DOHH2 (cell line): Measurements from ENCODE around the gene OR1J4.

ENCODE experiments used
- EZH2phosphoT487 ChIP-seq: fragments of 200-600 bp; sonication (generic); IDR thresholded peaks from 2 replicates; pipeline ENCODE4 v1.6.1; 2017; ENCODE audit warnings: borderline replicate concordance, mild to moderate bottlenecking, antibody characterized with exemption, low read length, moderate library complexity, mixed read lengths
- TF ChIP-seq, protein P1 (sequence below): fragments of 200-600 bp; sonication (generic); IDR thresholded peaks from one replicate; pipeline ENCODE4 v1.5.1; 2014; ENCODE audit warnings: antibody characterized with exemption, mild to moderate bottlenecking, low read depth, low read length; ENCODE audit not compliant: poor library complexity, severe bottlenecking

DNA sequence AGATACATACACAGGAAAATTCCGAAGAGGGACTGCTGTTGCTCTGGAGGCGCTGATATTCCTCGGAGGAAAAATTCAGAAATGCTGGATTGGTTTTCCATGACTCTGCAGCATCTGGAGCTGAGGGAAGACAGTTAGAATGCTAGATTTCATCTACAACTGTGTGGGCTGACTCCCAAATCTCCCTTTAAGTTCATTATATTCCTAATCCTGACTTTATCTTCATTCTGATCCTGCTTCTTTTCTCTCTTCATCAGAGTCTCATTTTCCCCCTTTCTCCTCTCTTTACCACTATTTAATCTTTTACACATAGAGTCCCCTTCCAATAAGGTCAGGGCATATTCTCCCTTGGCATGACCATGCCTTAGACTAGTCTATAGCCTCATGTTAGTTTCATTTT is 8.3 kb downstream of the OR1J4 start, which contains the start of gene OR1N1:
- TF ChIP-seq, protein P1, sequence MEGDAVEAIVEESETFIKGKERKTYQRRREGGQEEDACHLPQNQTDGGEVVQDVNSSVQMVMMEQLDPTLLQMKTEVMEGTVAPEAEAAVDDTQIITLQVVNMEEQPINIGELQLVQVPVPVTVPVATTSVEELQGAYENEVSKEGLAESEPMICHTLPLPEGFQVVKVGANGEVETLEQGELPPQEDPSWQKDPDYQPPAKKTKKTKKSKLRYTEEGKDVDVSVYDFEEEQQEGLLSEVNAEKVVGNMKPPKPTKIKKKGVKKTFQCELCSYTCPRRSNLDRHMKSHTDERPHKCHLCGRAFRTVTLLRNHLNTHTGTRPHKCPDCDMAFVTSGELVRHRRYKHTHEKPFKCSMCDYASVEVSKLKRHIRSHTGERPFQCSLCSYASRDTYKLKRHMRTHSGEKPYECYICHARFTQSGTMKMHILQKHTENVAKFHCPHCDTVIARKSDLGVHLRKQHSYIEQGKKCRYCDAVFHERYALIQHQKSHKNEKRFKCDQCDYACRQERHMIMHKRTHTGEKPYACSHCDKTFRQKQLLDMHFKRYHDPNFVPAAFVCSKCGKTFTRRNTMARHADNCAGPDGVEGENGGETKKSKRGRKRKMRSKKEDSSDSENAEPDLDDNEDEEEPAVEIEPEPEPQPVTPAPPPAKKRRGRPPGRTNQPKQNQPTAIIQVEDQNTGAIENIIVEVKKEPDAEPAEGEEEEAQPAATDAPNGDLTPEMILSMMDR: no peak
- no peak for TF ChIP-seq EZH2phosphoT487
